NCI-H1694 (cell line): Measurements from ENCODE around the gene ZNF536.

Source experiments
- DNase-seq: peaks from one replicate; lab custom pipeline; 2025; lab: John Stamatoyannopoulos, UW

Gene ZNF536

GRCh38 chr19:30363073-30363472 is 9.1 kb upstream of the ZNF536 start:
- no peak for DNase-seq

GRCh38 chr19:30364866-30365800 is 7.1 kb upstream of the ZNF536 start:
- DNase-seq = no peak

- no peak for DNase-seq
Measured at GRCh38 chr19:30366282-30366681, 5.9 kb upstream of the ZNF536 start.

GRCh38 chr19:30367006-30367405 is 5.2 kb upstream of the ZNF536 start:
- no peak for DNase-seq

GRCh38 chr19:30367421-30367820 is 4.8 kb upstream of the ZNF536 start:
- DNase-seq = no peak

- DNase-seq = no peak
Measured at GRCh38 chr19:30369833-30370232, 2.4 kb upstream of the ZNF536 start.

- no peak for DNase-seq
Measured at GRCh38 chr19:30371161-30371836, 885 bp upstream of the ZNF536 start.

- no peak for DNase-seq
Measured at GRCh38 chr19:30373593-30373992, 1.4 kb downstream of the ZNF536 start.

- no peak for DNase-seq
Measured at GRCh38 chr19:30374539-30374864, 2.3 kb downstream of the ZNF536 start.

- DNase-seq = no peak
Measured at GRCh38 chr19:30374865-30375552, 2.8 kb downstream of the ZNF536 start.

GRCh38 chr19:30375553-30376031 is 3.4 kb downstream of the ZNF536 start:
- DNase-seq = no peak

- no peak for DNase-seq
Measured at GRCh38 chr19:30376272-30376671, 4.1 kb downstream of the ZNF536 start.

GRCh38 chr19:30376826-30377425 is 4.7 kb downstream of the ZNF536 start:
- DNase-seq = no peak

- DNase-seq = no peak
Measured at GRCh38 chr19:30378701-30379100, 6.5 kb downstream of the ZNF536 start.

- no peak for DNase-seq
Measured at GRCh38 chr19:30379841-30380610, 7.8 kb downstream of the ZNF536 start.

- DNase-seq = no peak
Measured at GRCh38 chr19:30381366-30381765, 9.2 kb downstream of the ZNF536 start.

- no peak for DNase-seq
Measured at GRCh38 chr19:30385174-30385573, 13.0 kb downstream of the ZNF536 start.

GRCh38 chr19:30385666-30386065 is 13.5 kb downstream of the ZNF536 start:
- DNase-seq = no peak

- no peak for DNase-seq
Measured at GRCh38 chr19:30386551-30387143, 14.5 kb downstream of the ZNF536 start.

GRCh38 chr19:30387311-30388115 is 15.3 kb downstream of the ZNF536 start:
- no peak for DNase-seq
